ENCODE results near the gene ALKBH4.
"Not testable (repeated sequence)": the region's sequence is repeated elsewhere in the genome, so short reads cannot be mapped to it uniquely, and the experiment has no call there.

GRCh38 chr7:102510575-102510974, 45.9 kb upstream of the ALKBH4 start:
- not testable (repeated sequence) for TF ChIP-seq CTCF, POLR2A (IDR thresholded peaks at IDR 0.05)
